ENCODE measurements around the gene MALRD1. TPM values are rescaled to one million over a fixed set of nuclear protein-coding genes. Genes with fewer than 3 reads are reported as not detected.
A peak's percentile ranks its signal among the peaks of the same experiment; 100 is the strongest.

MALRD1 gene
- total RNA-seq, 6 experiments from 2014 or later, result 0.29 to 0.49 (median 0.34) TPM; not detected in 2

GRCh38 chr10:19328582-19328981 is 280.0 kb downstream of the MALRD1 start:
- ATAC-seq (no peak), DNase-seq (no peak)
- Histone ChIP-seq H3K27me3 (no peaks in the 10 kb centered on the region), H3K36me3 (no peaks in the 10 kb centered on the region), H3K4me1 (no peaks in the 10 kb centered on the region), H3K9me3 (no peaks in the 10 kb centered on the region), H3K27ac (no peak overlapping the region), H3K4me3 (no peak overlapping the region)
- TF ChIP-seq POLR2A (IDR thresholded peaks at IDR 0.05), result no peak
- no peak for TF ChIP-seq CTCF (IDR thresholded peaks at IDR 0.05)
- WGBS (ENCODE audit: insufficient coverage, low coverage, low lambda C conversion rate, missing lambda C conversion rate), result 73% methylated on average over 2 of the region's 2 CpGs
- intact Hi-C loops (cut with DNase I), result no loop called here

- TF ChIP-seq POLR2A (IDR thresholded peaks at IDR 0.05) (no peak), CTCF (IDR thresholded peaks at IDR 0.05) (no peak)
- Histone ChIP-seq H3K36me3 (no peaks in the 10 kb centered on the region), H3K9me3 (no peaks in the 10 kb centered on the region), H3K27ac (no peak overlapping the region), H3K4me1 (no peaks in the 10 kb centered on the region), H3K27me3 (no peaks in the 10 kb centered on the region), H3K4me3 (no peak overlapping the region)
- DNase-seq (no peak), ATAC-seq (no peak)
- intact Hi-C loops (cut with DNase I), result no loop called here
- 50% methylated on average over 1 of the region's 1 CpG for WGBS (ENCODE audit: insufficient coverage, low coverage, low lambda C conversion rate, missing lambda C conversion rate)
Measured at GRCh38 chr10:19329475-19329874, 280.9 kb downstream of the MALRD1 start.

- no peak for DNase-seq
- intact Hi-C loops (cut with DNase I), result no loop called here
- Histone ChIP-seq H3K4me1 (no peaks in the 10 kb centered on the region), H3K27me3 (no peaks in the 10 kb centered on the region), H3K27ac (no peak overlapping the region), H3K36me3 (no peaks in the 10 kb centered on the region), H3K9me3 (no peaks in the 10 kb centered on the region), H3K4me3 (no peak overlapping the region)
- TF ChIP-seq POLR2A (IDR thresholded peaks at IDR 0.05) (no peak), CTCF (IDR thresholded peaks at IDR 0.05) (no peak)
- ATAC-seq, result no peak
Measured at GRCh38 chr10:19332304-19332703, 283.7 kb downstream of the MALRD1 start.

GRCh38 chr10:19333631-19334030 is 285.0 kb downstream of the MALRD1 start:
- H3K36me3 ChIP-seq, result no peaks in the 10 kb centered on the region
- no peak for TF ChIP-seq POLR2A (IDR thresholded peaks at IDR 0.05)
- TF ChIP-seq CTCF (IDR thresholded peaks at IDR 0.05), result no peak
- 79% methylated on average over 2 of the region's 2 CpGs for WGBS (ENCODE audit: insufficient coverage, low coverage, low lambda C conversion rate, missing lambda C conversion rate)
- DNase-seq, result no peak
- ATAC-seq, result no peak
- no peaks in the 10 kb centered on the region for H3K4me1 ChIP-seq
- intact Hi-C loops (cut with DNase I), result no loop called here
- H3K27me3 ChIP-seq, result no peaks in the 10 kb centered on the region
- H3K4me3 ChIP-seq, result no peak overlapping the region
- H3K9me3 ChIP-seq, result no peaks in the 10 kb centered on the region
- H3K27ac ChIP-seq, result no peak overlapping the region

- no peak for TF ChIP-seq POLR2A (IDR thresholded peaks at IDR 0.05)
- TF ChIP-seq CTCF (IDR thresholded peaks at IDR 0.05), result peak; percentile 43 to 53 (median 46)
- WGBS (ENCODE audit: insufficient coverage, low coverage, low lambda C conversion rate, missing lambda C conversion rate), result 4% methylated on average over 2 of the region's 2 CpGs
- H3K27ac ChIP-seq, result no peak overlapping the region
- ATAC-seq (peak; percentile 59 to 71 (median 63)), DNase-seq (peak in 1 of 3 donors; percentile 48)
- intact Hi-C loops (cut with DNase I), result no loop called here
- no peak overlapping the region for H3K4me3 ChIP-seq
- no peaks in the 10 kb centered on the region for H3K27me3 ChIP-seq
- H3K4me1 ChIP-seq, result no peaks in the 10 kb centered on the region
- H3K9me3 ChIP-seq, result no peaks in the 10 kb centered on the region
- no peaks in the 10 kb centered on the region for H3K36me3 ChIP-seq
Measured at GRCh38 chr10:19347621-19348020, 299.0 kb downstream of the MALRD1 start.

All from right lobe of liver (tissue), 6 donors.